NCI-H510A treated with DMSO at 0.1 percent for 48 hours (cell line): ENCODE data around the gene FITM1.
A peak's percentile ranks its signal among the peaks of the same experiment; 100 is the strongest.

Source experiments
- DNase-seq: peaks from one replicate; lab custom pipeline; 2025; lab: John Stamatoyannopoulos, UW

Gene FITM1

GRCh38 chr14:24160850-24161804 is 30.7 kb downstream of the FITM1 start, which contains the start of gene IRF9:
Gene IRF9, plus strand, starts transcription at chr14:24161265. Its CDS starts 880 bp downstream, at chr14:24162145.
- peak; percentile 98 for DNase-seq

DNA sequence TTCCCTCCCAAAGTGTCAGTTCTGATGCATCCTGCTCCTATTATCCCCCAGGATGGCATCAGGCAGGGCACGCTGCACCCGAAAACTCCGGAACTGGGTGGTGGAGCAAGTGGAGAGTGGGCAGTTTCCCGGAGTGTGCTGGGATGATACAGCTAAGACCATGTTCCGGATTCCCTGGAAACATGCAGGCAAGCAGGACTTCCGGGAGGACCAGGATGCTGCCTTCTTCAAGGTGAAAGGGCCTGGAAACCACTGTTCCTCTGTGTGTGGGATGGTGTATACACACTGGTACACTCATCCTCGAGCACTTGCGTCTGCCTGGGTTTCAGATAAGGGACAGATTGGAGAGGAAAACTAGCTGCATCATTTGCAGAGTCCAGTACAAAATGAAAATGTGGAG is 31.6 kb downstream of the FITM1 start:
- no peak for DNase-seq

DNA sequence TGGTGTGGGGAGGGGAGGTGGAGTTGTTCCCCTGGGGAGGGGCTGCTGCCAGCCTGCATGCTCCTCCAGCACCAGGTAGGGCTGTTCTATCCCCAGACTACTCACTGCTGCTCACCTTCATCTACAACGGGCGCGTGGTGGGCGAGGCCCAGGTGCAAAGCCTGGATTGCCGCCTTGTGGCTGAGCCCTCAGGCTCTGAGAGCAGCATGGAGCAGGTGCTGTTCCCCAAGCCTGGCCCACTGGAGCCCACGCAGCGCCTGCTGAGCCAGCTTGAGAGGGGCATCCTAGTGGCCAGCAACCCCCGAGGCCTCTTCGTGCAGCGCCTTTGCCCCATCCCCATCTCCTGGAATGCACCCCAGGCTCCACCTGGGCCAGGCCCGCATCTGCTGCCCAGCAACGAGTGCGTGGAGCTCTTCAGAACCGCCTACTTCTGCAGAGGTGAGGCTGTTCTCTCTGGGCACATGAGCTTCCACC is 34.1 kb downstream of the FITM1 start:
- DNase-seq = no peak

- no peak for DNase-seq
Observed at GRCh38 chr14:24165785-24166184, 35.3 kb downstream of the FITM1 start.

- no peak for DNase-seq
Observed at GRCh38 chr14:24167469-24168114, 37.1 kb downstream of the FITM1 start.

DNA sequence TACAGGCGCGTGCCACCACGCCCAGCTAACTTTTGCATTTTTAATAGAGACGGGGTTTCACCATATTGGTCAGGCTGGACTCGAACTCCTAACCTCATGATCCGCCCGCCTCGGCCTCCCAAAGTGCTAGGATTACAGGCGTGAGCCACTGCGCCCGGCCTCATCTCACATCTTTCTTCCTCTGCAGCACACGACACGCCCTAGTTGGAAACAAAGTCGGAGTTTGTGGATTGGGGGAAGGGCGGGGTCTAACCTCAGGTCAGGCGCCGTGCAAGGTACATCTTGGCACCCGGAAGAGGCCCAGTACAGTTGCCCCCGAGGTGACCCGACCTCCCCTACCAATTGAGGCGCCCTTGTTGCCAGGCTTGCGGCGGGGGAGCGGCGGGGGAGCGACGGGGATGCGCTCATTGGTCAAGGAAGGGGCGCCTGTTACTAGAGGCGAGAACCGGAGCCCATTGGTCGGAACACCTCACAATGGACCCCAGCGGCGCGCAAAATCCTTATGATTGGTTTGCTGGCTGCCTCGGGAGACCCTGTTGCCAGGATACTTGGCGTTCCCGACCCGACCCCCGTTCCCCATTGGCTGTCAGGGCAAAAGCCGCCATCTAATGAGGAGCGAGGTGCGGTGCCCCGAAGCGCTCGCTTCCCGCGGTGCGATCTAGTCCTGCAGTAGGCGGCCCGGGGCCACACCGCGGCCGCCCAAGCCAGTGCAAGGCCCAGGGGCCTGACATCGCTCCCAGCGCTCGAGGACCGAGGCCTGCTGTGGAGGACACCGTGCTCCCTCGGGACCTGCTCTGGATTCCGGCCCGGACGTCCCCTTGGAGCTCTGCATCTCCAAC is 41.2 kb downstream of the FITM1 start, which contains the start of gene REC8:
TSS of gene REC8 (plus strand) at position 659 of the 839 bp plus-strand sequence. CDS start 473 bp downstream, outside the sequence.
- DNase-seq = peak; percentile 87

GRCh38 chr14:24172261-24172860 is 41.9 kb downstream of the FITM1 start:
- no peak for DNase-seq

- no peak for DNase-seq
Observed at GRCh38 chr14:24172871-24173281, 42.4 kb downstream of the FITM1 start.

DNA sequence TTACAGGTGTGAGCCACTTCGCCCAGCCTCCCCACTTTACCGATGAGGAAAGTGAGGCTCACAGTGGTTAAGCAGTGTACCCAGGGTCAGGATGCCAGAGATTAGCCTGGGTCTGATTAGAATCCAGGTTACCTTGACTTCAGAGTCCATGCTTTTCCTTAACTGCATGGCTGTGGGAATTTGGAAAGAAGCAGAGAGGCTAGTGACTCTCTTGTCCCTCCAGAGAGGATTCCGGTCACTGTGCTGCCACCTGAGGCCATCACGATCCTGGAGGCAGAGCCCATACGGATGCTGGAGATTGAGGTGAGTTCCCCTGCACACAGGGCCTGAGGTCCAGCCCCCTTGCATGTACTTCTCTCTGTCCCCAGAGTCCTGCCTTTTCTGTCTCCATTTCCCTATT is 46.1 kb downstream of the FITM1 start:
- no peak for DNase-seq

- DNase-seq = no peak
Observed at GRCh38 chr14:24177041-24177825, 46.8 kb downstream of the FITM1 start.

- no peak for DNase-seq
Observed at GRCh38 chr14:24177891-24178290, 47.4 kb downstream of the FITM1 start.

GRCh38 chr14:24178399-24179178 is 48.1 kb downstream of the FITM1 start:
- DNase-seq = no peak

DNA sequence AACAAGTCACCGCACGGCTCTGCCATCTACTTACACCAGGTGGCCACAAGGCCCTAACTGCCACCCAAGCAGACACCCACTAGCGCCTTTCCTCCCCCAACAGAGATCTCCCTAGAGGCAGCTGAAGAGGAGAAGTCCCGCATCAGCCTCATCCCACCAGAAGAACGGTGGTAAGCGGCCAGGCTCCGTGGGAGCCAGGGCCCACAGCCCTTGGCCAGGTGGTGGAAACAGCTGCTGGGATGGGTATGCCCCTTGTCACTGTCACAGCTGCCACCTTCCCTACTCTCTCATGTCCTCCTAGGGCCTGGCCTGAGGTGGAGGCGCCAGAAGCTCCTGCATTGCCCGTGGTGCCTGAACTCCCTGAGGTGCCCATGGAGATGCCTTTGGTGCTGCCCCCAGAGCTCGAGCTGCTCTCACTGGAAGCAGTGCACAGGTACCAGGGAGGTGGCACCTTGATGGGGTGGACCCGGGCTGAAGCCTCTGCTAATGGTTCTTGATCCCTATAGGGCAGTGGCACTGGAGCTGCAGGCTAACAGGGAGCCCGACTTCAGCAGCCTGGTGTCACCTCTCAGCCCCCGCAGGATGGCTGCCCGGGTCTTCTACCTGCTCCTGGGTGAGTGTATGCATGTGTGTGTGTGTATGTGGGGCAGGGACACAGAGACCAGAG is 49.0 kb downstream of the FITM1 start:
- no peak for DNase-seq

DNA sequence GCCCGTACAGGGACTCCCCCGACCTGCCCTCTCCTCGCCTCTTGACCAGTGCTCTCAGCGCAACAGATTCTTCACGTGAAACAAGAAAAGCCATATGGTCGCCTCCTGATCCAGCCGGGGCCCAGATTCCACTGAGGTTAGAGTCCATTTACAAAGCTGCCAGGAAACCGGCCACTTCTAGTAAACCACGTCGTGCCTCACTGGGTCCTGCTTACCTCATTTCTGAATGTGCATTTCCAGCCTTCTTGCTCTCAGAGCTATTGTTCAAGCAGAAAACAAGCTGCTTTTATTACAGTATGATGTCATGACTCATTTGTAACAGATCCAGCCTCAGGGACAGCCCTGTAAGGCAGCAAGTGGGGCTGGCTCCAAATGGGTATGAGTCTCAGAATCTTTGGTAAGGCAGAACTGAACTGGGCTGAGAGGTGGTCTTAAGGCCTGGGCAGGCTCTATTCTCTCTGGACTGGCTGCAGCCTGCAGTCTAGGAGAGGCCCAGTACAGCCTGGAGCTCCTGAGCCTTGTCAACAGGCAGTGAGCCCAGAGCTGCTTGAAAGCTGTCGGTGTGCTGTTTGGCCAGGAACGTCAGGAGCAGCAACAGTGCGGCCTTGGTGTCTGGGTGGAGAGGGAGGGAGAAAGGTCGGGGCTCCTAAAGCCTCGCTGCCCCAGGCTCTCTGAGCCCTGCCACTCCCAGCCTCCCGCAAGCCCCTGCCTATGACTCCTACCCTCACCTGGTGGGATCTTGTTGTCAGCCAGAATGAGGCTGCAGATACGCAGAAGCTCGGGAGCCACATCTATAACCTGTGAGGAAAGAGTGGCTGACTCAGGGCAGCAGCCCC is 49.7 kb downstream of the FITM1 start:
- DNase-seq = no peak

DNA sequence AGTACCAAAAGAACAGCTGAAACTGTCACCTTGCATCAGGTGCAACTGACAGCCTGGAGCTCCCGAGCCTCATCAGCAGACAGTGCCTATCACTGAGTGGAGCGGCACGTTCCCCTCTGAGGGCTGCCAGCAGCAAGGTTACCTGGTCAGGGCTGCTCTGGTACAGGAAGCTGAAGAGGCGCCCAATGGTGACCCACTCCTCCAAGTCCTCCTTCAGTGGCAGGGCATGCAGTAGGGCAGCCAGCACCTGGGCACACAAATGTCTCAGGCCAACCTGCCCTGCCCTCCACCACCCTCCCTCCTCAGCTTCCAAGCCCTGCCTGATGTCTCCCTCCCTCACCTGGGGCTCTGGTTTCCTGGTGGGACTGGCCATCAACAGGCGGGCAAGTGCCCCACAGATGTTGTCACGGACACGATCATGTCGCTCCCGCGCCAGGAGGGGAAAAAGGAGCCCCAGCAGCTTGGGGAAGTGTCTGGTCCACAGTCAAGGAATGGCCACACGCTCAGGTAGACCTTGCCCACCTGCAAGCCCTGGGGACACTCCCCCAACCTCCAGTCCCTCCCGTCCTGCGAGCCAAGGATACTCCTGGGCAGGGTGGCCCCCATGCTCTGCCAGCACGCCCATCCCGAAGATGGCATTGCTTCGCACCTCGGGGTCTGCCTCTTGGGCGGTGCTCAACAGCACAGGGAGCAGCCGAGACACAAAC is 51.1 kb downstream of the FITM1 start:
- DNase-seq = no peak
